LNCaP clone FGC (cell line): ENCODE data around the gene DIS3L.
"Not testable (repeated sequence)": the region's sequence is repeated elsewhere in the genome, so short reads cannot be mapped to it uniquely, and the experiment has no call there.

Source experiments
- DNase-seq: peaks from one replicate; pipeline ENCODE4 v3.0.0-alpha.2; 2011; ENCODE audit warnings: low read depth
- H3K4me3 ChIP-seq: 2 replicates; pipeline ENCODE4 v1.5.1; 2011; ENCODE audit warnings: mild to moderate bottlenecking, low read depth, low read length, control low read depth
- TF ChIP-seq, protein P1 (sequence below): IDR thresholded peaks from 2 replicates; pipeline ENCODE4 v1.5.1; 2012; ENCODE audit warnings: mild to moderate bottlenecking; ENCODE audit not compliant: control insufficient read depth, insufficient read depth; ENCODE audit errors: extremely low read depth

DIS3L gene

DNA sequence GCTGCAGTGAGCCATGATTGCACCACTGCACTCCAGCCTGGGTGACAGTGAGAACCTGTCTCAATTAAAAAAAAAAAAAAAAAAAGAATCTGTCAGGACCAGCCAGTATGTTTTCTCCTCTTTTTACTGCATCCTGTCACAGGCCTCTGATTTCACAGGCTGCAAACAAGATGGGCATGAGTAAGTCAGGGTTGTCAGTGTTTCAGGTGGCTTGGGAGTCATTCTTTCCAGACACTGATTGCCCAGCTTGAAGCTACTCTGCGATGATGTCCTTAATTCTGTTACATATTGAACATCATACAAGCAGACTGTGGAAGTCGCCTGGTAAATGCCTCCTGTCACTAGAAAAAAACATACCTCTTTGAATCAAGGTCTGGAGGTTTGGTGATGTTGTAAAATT is 18.8 kb downstream of the DIS3L start:
- TF ChIP-seq, protein P1, sequence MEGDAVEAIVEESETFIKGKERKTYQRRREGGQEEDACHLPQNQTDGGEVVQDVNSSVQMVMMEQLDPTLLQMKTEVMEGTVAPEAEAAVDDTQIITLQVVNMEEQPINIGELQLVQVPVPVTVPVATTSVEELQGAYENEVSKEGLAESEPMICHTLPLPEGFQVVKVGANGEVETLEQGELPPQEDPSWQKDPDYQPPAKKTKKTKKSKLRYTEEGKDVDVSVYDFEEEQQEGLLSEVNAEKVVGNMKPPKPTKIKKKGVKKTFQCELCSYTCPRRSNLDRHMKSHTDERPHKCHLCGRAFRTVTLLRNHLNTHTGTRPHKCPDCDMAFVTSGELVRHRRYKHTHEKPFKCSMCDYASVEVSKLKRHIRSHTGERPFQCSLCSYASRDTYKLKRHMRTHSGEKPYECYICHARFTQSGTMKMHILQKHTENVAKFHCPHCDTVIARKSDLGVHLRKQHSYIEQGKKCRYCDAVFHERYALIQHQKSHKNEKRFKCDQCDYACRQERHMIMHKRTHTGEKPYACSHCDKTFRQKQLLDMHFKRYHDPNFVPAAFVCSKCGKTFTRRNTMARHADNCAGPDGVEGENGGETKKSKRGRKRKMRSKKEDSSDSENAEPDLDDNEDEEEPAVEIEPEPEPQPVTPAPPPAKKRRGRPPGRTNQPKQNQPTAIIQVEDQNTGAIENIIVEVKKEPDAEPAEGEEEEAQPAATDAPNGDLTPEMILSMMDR, result no peak
- DNase-seq, result no peak
- H3K4me3 ChIP-seq, result no peak overlapping the region

DNA sequence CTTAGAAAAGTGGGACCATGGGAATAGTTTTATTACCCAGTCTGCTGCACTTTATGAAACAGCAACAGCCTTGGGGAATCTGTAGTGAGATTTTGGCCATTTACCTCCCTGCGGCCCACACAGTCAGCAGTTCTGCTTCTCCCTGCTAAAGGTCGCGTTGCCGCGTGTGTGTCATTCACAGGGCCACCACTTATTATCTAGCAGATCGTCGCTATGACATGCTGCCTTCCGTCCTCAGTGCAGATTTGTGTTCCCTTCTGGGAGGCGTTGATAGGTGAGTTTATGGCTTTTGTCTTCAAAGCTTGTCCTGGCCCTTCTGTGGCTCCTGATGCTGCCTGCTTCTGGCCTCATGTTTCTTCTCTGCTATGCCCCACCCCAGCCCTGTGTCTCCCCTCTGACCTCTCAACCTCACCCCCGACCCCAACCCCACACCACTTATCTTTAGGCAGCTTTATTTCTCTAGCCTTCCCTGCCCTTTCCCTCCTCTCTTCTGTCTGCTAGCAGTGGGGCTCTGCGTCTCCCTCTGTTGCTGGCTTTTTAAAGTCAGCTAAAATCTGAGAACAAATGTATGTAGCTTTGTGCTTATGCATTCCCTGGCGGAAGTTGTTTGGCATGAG is 30.1 kb downstream of the DIS3L start:
- TF ChIP-seq, protein P1, result no peak
- DNase-seq, result no peak
- no peak overlapping the region for H3K4me3 ChIP-seq

DNA sequence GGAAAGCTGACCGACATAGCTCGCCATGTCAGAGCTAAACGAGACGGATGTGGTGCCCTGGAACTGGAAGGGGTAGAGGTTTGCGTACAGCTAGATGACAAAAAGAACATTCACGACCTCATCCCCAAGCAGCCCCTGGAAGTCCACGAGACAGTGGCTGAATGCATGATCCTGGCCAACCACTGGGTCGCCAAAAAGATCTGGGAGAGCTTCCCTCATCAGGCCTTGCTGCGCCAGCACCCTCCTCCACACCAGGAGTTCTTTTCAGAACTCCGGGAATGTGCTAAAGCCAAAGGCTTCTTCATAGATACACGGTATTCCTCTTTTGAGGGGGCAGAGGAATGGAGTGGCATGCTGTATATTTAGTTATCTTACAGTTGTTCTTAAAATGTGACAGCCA is 32.7 kb downstream of the DIS3L start:
- TF ChIP-seq, protein P1, result no peak
- no peak overlapping the region for H3K4me3 ChIP-seq
- no peak for DNase-seq

DNA sequence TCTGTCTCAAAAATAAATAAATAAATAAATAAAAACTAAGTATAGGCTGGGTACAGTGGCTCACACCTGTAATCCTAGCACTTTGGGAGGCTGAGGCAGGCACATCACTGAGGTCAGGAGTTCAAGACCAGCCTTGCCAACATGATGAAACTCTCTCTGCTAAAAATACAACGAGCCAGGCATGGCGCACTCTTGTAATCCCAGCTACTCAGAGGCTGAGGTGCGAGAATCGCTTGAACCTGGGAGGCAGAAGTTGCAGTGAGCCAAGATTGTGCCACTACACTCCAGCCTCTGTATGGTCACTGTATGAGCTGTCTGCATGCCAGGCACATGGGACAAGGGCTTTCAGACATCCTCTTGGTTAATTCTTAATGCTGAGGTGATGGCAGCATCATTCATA is 34.4 kb downstream of the DIS3L start:
- no peak overlapping the region for H3K4me3 ChIP-seq
- no peak for DNase-seq
- TF ChIP-seq, protein P1, result no peak

DNA sequence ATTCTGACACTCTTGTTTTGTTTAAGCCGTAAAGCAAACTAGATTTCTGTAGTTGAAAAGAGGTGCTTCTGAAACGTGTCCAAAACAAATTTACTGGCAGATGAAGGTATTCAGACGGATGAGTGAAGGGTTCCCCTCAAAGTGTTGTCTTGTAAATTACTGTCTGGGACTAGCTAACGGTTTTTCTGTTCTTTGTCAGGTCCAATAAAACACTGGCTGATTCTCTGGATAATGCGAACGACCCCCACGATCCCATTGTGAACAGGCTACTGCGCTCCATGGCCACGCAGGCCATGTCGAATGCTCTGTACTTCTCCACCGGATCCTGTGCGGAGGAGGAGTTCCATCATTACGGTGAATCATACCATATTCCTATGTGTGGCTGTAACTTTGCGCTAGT is 35.4 kb downstream of the DIS3L start:
- no peak for DNase-seq
- TF ChIP-seq, protein P1, result no peak
- H3K4me3 ChIP-seq, result no peak overlapping the region

DNA sequence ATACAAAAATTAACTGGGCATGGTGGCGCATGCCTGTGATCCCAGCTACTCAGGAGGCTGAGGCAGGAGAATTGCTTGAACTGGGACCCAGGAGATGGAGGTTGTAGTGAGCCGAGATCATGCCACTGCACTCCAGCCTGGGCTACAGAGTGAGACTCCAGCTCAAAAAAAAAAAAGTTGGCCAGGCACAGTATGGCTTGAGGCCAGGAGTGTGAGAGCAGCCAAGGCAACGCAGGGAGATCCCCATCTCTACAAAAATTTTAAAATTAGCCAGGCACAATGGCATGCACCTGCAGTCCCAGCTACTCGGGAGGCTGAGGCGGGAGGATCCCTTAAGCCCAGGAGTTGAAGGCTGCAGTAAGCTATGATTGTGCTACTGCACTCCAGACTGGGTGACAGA is 55.2 kb downstream of the DIS3L start:
- DNase-seq, H3K4me3 ChIP-seq: not testable (repeated sequence)

DNA sequence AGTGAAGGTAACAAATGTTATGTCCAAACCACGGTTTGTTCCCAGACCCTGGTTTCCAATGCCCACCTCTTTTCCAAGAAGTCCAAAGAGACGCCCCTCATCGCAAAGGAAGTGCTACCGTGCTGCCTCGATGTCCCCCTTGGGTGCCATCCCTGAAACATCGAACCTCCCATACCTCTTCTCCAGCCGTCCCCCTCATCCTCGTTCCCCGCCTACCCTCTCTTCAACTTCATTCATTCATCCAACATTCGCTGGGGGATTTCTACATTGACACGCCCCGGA is 62.6 kb downstream of the DIS3L start:
- TF ChIP-seq, protein P1, result no peak
- peak overlapping the region; percentile 60 for H3K4me3 ChIP-seq
- no peak for DNase-seq
